HEK293 (cell line): ENCODE measurements around the gene MDM4.

Experiments
- CTCF ChIP-seq: fragments of 450-650 bp; formaldehyde crosslinking; IDR thresholded peaks from 2 replicates; pipeline ENCODE4 v1.5.1; 2016; ENCODE audit warnings: missing biosample characterization, missing genetic modification characterization
- TCF7L2 ChIP-seq: IDR thresholded peaks from 2 replicates; pipeline ENCODE4 v1.6.1; 2011; ENCODE audit warnings: low read depth, mild to moderate bottlenecking, inconsistent platforms, low read length, moderate library complexity, borderline replicate concordance
- WT1 ChIP-seq: fragments of 450-650 bp; formaldehyde crosslinking; IDR thresholded peaks from 2 replicates; pipeline ENCODE4 v1.5.1; 2016; ENCODE audit warnings: missing biosample characterization, missing genetic modification characterization
- ZNF274 ChIP-seq, 2 experiments: fragments of 200-500 bp in 1 of 2; fragments of 450-650 bp in 1 of 2; sonication (Bioruptor generic) in 1 of 2; formaldehyde crosslinking in 1 of 2; IDR thresholded peaks; 2 replicates each; pipeline versions ENCODE4 v1.5.1 to v1.6.1; 2014 to 2016; ENCODE audit warnings: borderline replicate concordance in 1 of 2, inconsistent platforms in 1 of 2, low read length in 1 of 2, missing biosample characterization in 1 of 2, missing genetic modification characterization in 1 of 2
- ZNF514 ChIP-seq: fragments of 450-650 bp; formaldehyde crosslinking; IDR thresholded peaks from 2 replicates; pipeline ENCODE4 v1.5.1; 2016; ENCODE audit warnings: missing biosample characterization, missing genetic modification characterization
- ZNF555 ChIP-seq: fragments of 450-650 bp; formaldehyde crosslinking; conservative IDR thresholded peaks from 2 replicates; pipeline ENCODE4 v1.5.1; 2017; ENCODE audit warnings: missing biosample characterization, mild to moderate bottlenecking, missing genetic modification characterization, inconsistent platforms

- TF ChIP-seq WT1: no peak
- no peak for TF ChIP-seq CTCF (tag by site-specific recombination)
- no peak for TF ChIP-seq ZNF555 (tag by site-specific recombination)
- TF ChIP-seq ZNF514 (tag by site-specific recombination): no peak
- no peak for TF ChIP-seq TCF7L2
- TF ChIP-seq ZNF274 (IDR thresholded peaks at IDR 0.05; ENCODE audit: low read length): no peak
- TF ChIP-seq ZNF274 (tag by site-specific recombination; IDR thresholded peaks at IDR 0.05; ENCODE audit: borderline replicate concordance): no peak
Observed at GRCh38 chr1:204493984-204494280, 22.3 kb upstream of the MDM4 start.
